H1 (cell line): ENCODE data around the gene GLTP. TPM values are rescaled to one million over a fixed set of nuclear protein-coding genes. Genes with fewer than 3 reads are reported as not detected.
"Not testable (repeated sequence)": the region's sequence is repeated elsewhere in the genome, so short reads cannot be mapped to it uniquely, and the experiment has no call there.

ENCODE experiments used
- CTCF ChIA-PET: fragments of 300-600 bp; sonication (Branson Sonifier 250); formaldehyde crosslinking; loops from one replicate; lab custom pipeline; 2021; ENCODE audit not compliant: partially characterized antibody; lab: Charles Lee
- POLR2A ChIA-PET: fragments of 300-600 bp; sonication (Branson Sonifier 250); formaldehyde crosslinking; loops from one replicate; lab custom pipeline; 2021; ENCODE audit warnings: inconsistent platforms; ENCODE audit not compliant: partially characterized antibody; lab: Charles Lee
- DNase-seq, 2 experiments: peaks; one replicate each; pipeline versions ENCODE4 v3.0.0 to v3.0.0-alpha.2; 2010 to 2022; ENCODE audit warnings: low spot score in 2 of 2, low read depth in 1 of 2, mixed read lengths in 1 of 2
- FAIRE-seq: peaks from 2 replicates; lab custom pipeline; 2011; peaks lifted over from hg19 to GRCh38; lab: Jason Lieb, UNC
- H2AFZ ChIP-seq: 2 replicates; pipeline ENCODE4 v1.8.1; 2012; ENCODE audit warnings: low read length, inconsistent platforms
- H2AK5ac ChIP-seq: 2 replicates; pipeline ENCODE4 v1.6.1; 2013; ENCODE audit warnings: low read depth, low read length
- H2BK120ac ChIP-seq: replicated peaks from 2 replicates; pipeline ENCODE3; 2013; ENCODE audit warnings: low read depth, low read length, inconsistent platforms
- H2BK12ac ChIP-seq: 2 replicates; pipeline ENCODE4 v1.6.1; 2013; ENCODE audit warnings: low read depth, low read length
- H2BK15ac ChIP-seq: 2 replicates; pipeline ENCODE4 v1.6.1; 2013; ENCODE audit warnings: low read length
- H2BK20ac ChIP-seq: 2 replicates; pipeline ENCODE4 v1.6.1; 2013; ENCODE audit warnings: low read length
- H2BK5ac ChIP-seq: 2 replicates; pipeline ENCODE4 v1.6.1; 2013; ENCODE audit warnings: low read depth, low read length
- H3K14ac ChIP-seq: 2 replicates; pipeline ENCODE4 v1.6.1; 2013; ENCODE audit warnings: inconsistent platforms; ENCODE audit not compliant: insufficient read length
- H3K18ac ChIP-seq: 2 replicates; pipeline ENCODE4 v1.6.1; 2013; ENCODE audit warnings: low read length; ENCODE audit errors: extremely low read depth
- H3K23ac ChIP-seq: 2 replicates; pipeline ENCODE4 v1.6.1; 2013; ENCODE audit warnings: inconsistent platforms; ENCODE audit not compliant: insufficient read length
- H3K23me2 ChIP-seq: 2 replicates; pipeline ENCODE4 v1.6.1; 2013; ENCODE audit warnings: low read depth, low read length
- H3K27ac ChIP-seq: 2 replicates; pipeline ENCODE4 v1.6.1; 2011; ENCODE audit warnings: low read depth, low read length, inconsistent platforms
- H3K27me3 ChIP-seq, 4 experiments: replicated peaks in 1 of 4; 1 replicate in 1 of 4; 2 replicates in 3 of 4; pipeline versions ENCODE4 v1.6.1 to v1.8.1; 2011 to 2013; ENCODE audit warnings: low read length in 3 of 4, mild to moderate bottlenecking in 3 of 4, inconsistent platforms in 2 of 4, mixed read lengths in 2 of 4, moderate library complexity in 1 of 4; ENCODE audit not compliant: control insufficient read depth in 3 of 4, insufficient read depth in 3 of 4; ENCODE audit errors: extremely low read depth in 1 of 4
- H3K36me3 ChIP-seq, 4 experiments: 2 replicates each; pipeline versions ENCODE4 v1.6.1 to v1.8.1; 2011 to 2013; ENCODE audit warnings: mild to moderate bottlenecking in 4 of 4, low read length in 3 of 4, moderate library complexity in 2 of 4, control low read depth in 1 of 4, inconsistent platforms in 1 of 4; ENCODE audit not compliant: insufficient read depth in 4 of 4, control insufficient read depth in 2 of 4
- H3K4ac ChIP-seq: replicated peaks from 2 replicates; pipeline ENCODE3; 2013; ENCODE audit warnings: low read length, low read depth, mixed read lengths, inconsistent platforms; ENCODE audit not compliant: insufficient read length
- H3K4me1 ChIP-seq, 4 experiments: replicated peaks in 1 of 4; 1 replicate in 1 of 4; 2 replicates in 3 of 4; pipeline versions ENCODE4 v1.6.1 to v1.8.1; 2011 to 2013; ENCODE audit warnings: low read length in 3 of 4, inconsistent platforms in 2 of 4, mixed read lengths in 1 of 4; ENCODE audit not compliant: insufficient read depth in 4 of 4, control insufficient read depth in 3 of 4
- H3K4me2 ChIP-seq, 2 experiments: 2 replicates each; pipeline versions ENCODE4 v1.6.1 to v1.8.1; 2011 to 2013; ENCODE audit warnings: low read depth in 2 of 2, low read length in 2 of 2, control low read depth in 1 of 2, inconsistent platforms in 1 of 2, mild to moderate bottlenecking in 1 of 2; ENCODE audit not compliant: insufficient read depth in 1 of 2
- H3K4me3 ChIP-seq, 4 experiments: fragments of 200-600, 300-600 bp in 1 of 4; sonication (generic), shearing (Covaris generic), sonication (Bioruptor Twin) in 1 of 4; 2 replicates each; pipeline versions ENCODE4 v1.5.1 to v1.8.1; 2011 to 2016; ENCODE audit warnings: low read length in 4 of 4, low read depth in 3 of 4, control low read depth in 2 of 4, inconsistent platforms in 2 of 4, mild to moderate bottlenecking in 2 of 4, mixed read lengths in 1 of 4, moderate library complexity in 1 of 4; ENCODE audit not compliant: insufficient read depth in 2 of 4; ENCODE audit errors: extremely low read depth in 1 of 4
- H3K56ac ChIP-seq: replicated peaks from 2 replicates; pipeline ENCODE3; 2013; ENCODE audit warnings: low read depth, mild to moderate bottlenecking, mixed read lengths, low read length, inconsistent platforms; ENCODE audit not compliant: insufficient read length
- H3K79me1 ChIP-seq: 2 replicates; pipeline ENCODE4 v1.6.1; 2013; ENCODE audit warnings: low read depth, low read length, control low read depth
- H3K79me2 ChIP-seq, 2 experiments: 2 replicates each; pipeline versions ENCODE4 v1.6.1 to v1.8.1; 2012 to 2013; ENCODE audit warnings: low read length in 2 of 2, mild to moderate bottlenecking in 2 of 2, inconsistent platforms in 1 of 2; ENCODE audit not compliant: insufficient read depth in 2 of 2, control insufficient read depth in 1 of 2
- H3K9ac ChIP-seq, 4 experiments: replicated peaks in 1 of 4; 1 replicate in 1 of 4; 2 replicates in 3 of 4; pipeline versions ENCODE4 v1.6.1 to v1.8.1; 2011 to 2013; ENCODE audit warnings: low read depth in 3 of 4, low read length in 3 of 4, control low read depth in 2 of 4, mild to moderate bottlenecking in 2 of 4, moderate library complexity in 2 of 4, inconsistent platforms in 1 of 4; ENCODE audit errors: extremely low read depth in 1 of 4
- H3K9me3 ChIP-seq, 2 experiments: 2 replicates each; pipeline versions ENCODE4 v1.6.1 to v1.8.1; 2012 to 2013; ENCODE audit warnings: mild to moderate bottlenecking in 2 of 2, moderate library complexity in 2 of 2, control low read depth in 1 of 2, inconsistent platforms in 1 of 2, low read depth in 1 of 2, low read length in 1 of 2, mixed read lengths in 1 of 2; ENCODE audit not compliant: insufficient read depth in 2 of 2
- H4K20me1 ChIP-seq, 2 experiments: replicated peaks in 1 of 2; 2 replicates each; pipeline versions ENCODE3 to v1.8.1; 2011 to 2013; ENCODE audit warnings: inconsistent platforms in 2 of 2, low read length in 2 of 2, mild to moderate bottlenecking in 1 of 2; ENCODE audit not compliant: insufficient read depth in 2 of 2, control insufficient read depth in 1 of 2
- H4K5ac ChIP-seq: 2 replicates; pipeline ENCODE4 v1.6.1; 2013; ENCODE audit warnings: low read length, low read depth, mixed read lengths, inconsistent platforms; ENCODE audit not compliant: insufficient read length
- H4K8ac ChIP-seq: 2 replicates; pipeline ENCODE4 v1.8.0; 2013; ENCODE audit warnings: mild to moderate bottlenecking, moderate library complexity, low read length, inconsistent platforms; ENCODE audit not compliant: insufficient read depth; ENCODE audit errors: extremely low read depth
- H4K91ac ChIP-seq: replicated peaks from 2 replicates; pipeline ENCODE3; 2013; ENCODE audit warnings: low read length, mixed read lengths, inconsistent platforms; ENCODE audit not compliant: insufficient read length
- WGBS, 2 experiments: shearing (Covaris generic) in 1 of 2; methylation state at CpG; one replicate each; pipeline versions ENCODE4 v1.1.6 to v1.1.7; 2013 to 2015; ENCODE audit warnings: low lambda C conversion rate in 2 of 2, mixed read lengths in 2 of 2, inconsistent platforms in 1 of 2, low coverage in 1 of 2, missing lambda C conversion rate in 1 of 2; ENCODE audit not compliant: insufficient replicate concordance in 2 of 2, insufficient coverage in 1 of 2, insufficient read length in 1 of 2; ENCODE audit errors: extremely low coverage in 1 of 2, missing lambda C conversion rate in 1 of 2; 5-methylcytosine and 5-hydroxymethylcytosine counted together
- polyA plus RNA-seq, 7 experiments: library from polyadenylated mRNA; depleted of rRNA in 3 of 7; stranded (reverse) in 5 of 7; unstranded in 2 of 7; fragments of >200 nt in 5 of 7; fragments of 200-250 nt in 2 of 7; gene quantifications; 1 replicate in 5 of 7; 2 replicates in 1 of 7; 4 replicates in 1 of 7; pipeline versions ENCODE4 v1.2.1 to v1.2.3, GENCODE V29; 2011 to 2013; ENCODE audit warnings: missing spikeins in 2 of 7, mixed read lengths in 2 of 7
- total RNA-seq: library from RNA; stranded (reverse); fragmentation: NEBNext Ultra II Directional; extraction: Animal tissue kit (Norgen Biotek cat#: 25700); gene quantifications from 2 replicates; pipeline ENCODE4 v1.2.1, GENCODE V29; 2021

The GLTP gene
- total and polyA plus RNA-seq, 2 of the 8 experiments (the other 6 are each of a cell fraction or from before 2014, with no cell fraction given): 9.8 to 26.1 TPM

DNA sequence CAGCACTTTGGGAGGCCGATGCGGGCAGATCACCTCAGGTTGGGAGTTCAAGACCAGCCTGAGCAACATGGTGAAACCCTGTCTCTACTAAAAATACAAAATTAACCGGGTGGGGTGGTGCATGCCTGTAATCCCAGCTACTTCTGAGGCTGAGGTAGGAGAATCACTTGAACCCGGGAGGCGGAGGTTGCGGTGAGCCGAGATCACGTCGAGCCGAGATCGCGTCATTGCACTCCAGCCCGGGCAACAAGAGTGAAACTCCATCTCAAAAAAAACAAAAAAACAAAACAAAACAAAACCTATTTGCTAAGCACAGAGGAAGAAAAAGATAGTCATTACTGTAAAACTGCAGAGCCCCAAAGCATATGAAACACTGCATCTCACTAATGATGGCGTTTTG is 49.0 kb upstream of the GLTP start:
- H3K4me3 ChIP-seq, H2BK12ac ChIP-seq, H2BK120ac ChIP-seq, H3K56ac ChIP-seq, H4K5ac ChIP-seq, H2BK5ac ChIP-seq, H4K91ac ChIP-seq, H3K79me1 ChIP-seq, H3K27me3 ChIP-seq, H4K20me1 ChIP-seq, H2BK15ac ChIP-seq, H3K4me2 ChIP-seq, H3K9ac ChIP-seq, H3K18ac ChIP-seq, H3K23ac ChIP-seq, H3K4ac ChIP-seq, H3K79me2 ChIP-seq, H3K27ac ChIP-seq, H3K14ac ChIP-seq, H3K4me1 ChIP-seq, H3K9me3 ChIP-seq, H3K23me2 ChIP-seq, H2AFZ ChIP-seq, FAIRE-seq, DNase-seq, H2AK5ac ChIP-seq, H2BK20ac ChIP-seq, POLR2A ChIA-PET, H4K8ac ChIP-seq: not testable (repeated sequence)
- H3K36me3 ChIP-seq: peaks cover 3 to 15% (median 7%) of the 10 kb centered on the region in 4 experiments; a peak in 6 of 8 replicates
- WGBS, 2 experiments: 94% methylated on average over 14 of the region's 14 CpGs; no CpG with 5 or more reads in 1 of the 2 experiments
- CTCF ChIA-PET: interaction anchor here (0.6 to 10.4 kb wide), 17 partner anchors 8 to 195 kb away, joined by 3 to 114 read pairs (median 5); no protein-coding TSS in a partner anchor
